HepG2 (cell line): ENCODE measurements around the gene CHRNB2. TPM values are rescaled to one million over a fixed set of nuclear protein-coding genes. Genes with fewer than 3 reads are reported as not detected.

Experiments
- BRD4 ChIP-seq: sonication (generic); formaldehyde crosslinking; IDR thresholded peaks from 2 replicates; pipeline ENCODE4 v1.4.0; 2020; ENCODE audit warnings: missing genetic modification reagents
- CREB1 ChIP-seq, 2 experiments: fragments of 450-650 bp in 1 of 2; IDR thresholded peaks; 2 replicates each; pipeline ENCODE4 v1.6.1; 2016 to 2017; ENCODE audit warnings: control low read depth in 1 of 2, mild to moderate bottlenecking in 1 of 2, missing compliant biosample characterization in 1 of 2, missing genetic modification characterization in 1 of 2
- DMAP1 ChIP-seq: IDR thresholded peaks from 2 replicates; pipeline ENCODE4 v1.6.1; 2016
- FOSL1 ChIP-seq: sonication (generic); formaldehyde crosslinking; IDR thresholded peaks from 2 replicates; pipeline ENCODE4 v1.9.0; 2021; ENCODE audit warnings: missing genetic modification reagents, borderline replicate concordance
- FOXA3 ChIP-seq: IDR thresholded peaks from 2 replicates; pipeline ENCODE4 v1.6.1; 2016; ENCODE audit warnings: missing genetic modification reagents, missing compliant biosample characterization
- FOXP1 ChIP-seq, 2 experiments: fragments of 450-650 bp in 1 of 2; IDR thresholded peaks; 2 replicates each; pipeline ENCODE4 v1.6.1; 2017 to 2018; ENCODE audit warnings: antibody characterized with exemption in 1 of 2
- MAF1 ChIP-seq: sonication (generic); formaldehyde crosslinking; IDR thresholded peaks from 2 replicates; pipeline ENCODE4 v1.5.0; 2020; ENCODE audit warnings: missing genetic modification reagents, borderline replicate concordance
- NFKB2 ChIP-seq: sonication (generic); formaldehyde crosslinking; IDR thresholded peaks from 2 replicates; pipeline ENCODE4 v1.4.0; 2020; ENCODE audit warnings: missing genetic modification reagents, borderline replicate concordance
- NR2C2 ChIP-seq: sonication (generic); formaldehyde crosslinking; IDR thresholded peaks from 2 replicates; pipeline ENCODE4 v1.4.0; 2020; ENCODE audit warnings: missing genetic modification reagents, mild to moderate bottlenecking, moderate library complexity, borderline replicate concordance
- PAWR ChIP-seq: sonication (generic); formaldehyde crosslinking; IDR thresholded peaks from 2 replicates; pipeline ENCODE4 v1.4.0; 2020; ENCODE audit warnings: missing genetic modification reagents, mild to moderate bottlenecking, borderline replicate concordance
- RARA ChIP-seq: IDR thresholded peaks from 2 replicates; pipeline ENCODE4 v1.6.1; 2016; ENCODE audit warnings: missing genetic modification reagents, missing compliant biosample characterization
- RARG ChIP-seq: sonication (generic); formaldehyde crosslinking; IDR thresholded peaks from 2 replicates; pipeline ENCODE4 v1.4.0; 2020; ENCODE audit warnings: low read depth, mild to moderate bottlenecking, missing genetic modification reagents
- SAFB2 ChIP-seq: sonication (generic); formaldehyde crosslinking; IDR thresholded peaks from 2 replicates; pipeline ENCODE4 v1.5.1; 2020; ENCODE audit warnings: missing genetic modification reagents, low read depth, mild to moderate bottlenecking, borderline replicate concordance
- U2AF1 ChIP-seq: fragments of 200-400 bp; formaldehyde crosslinking; optimal IDR thresholded peaks from 2 replicates; pipeline ENCODE3; 2017; ENCODE audit warnings: mild to moderate bottlenecking, low read depth, low read length
- ZFYVE20 ChIP-seq: sonication (generic); formaldehyde crosslinking; IDR thresholded peaks from 2 replicates; pipeline ENCODE4 v1.8.0; 2023; ENCODE audit warnings: low read depth, mild to moderate bottlenecking, moderate library complexity, missing genetic modification reagents, borderline replicate concordance
- ZNF12 ChIP-seq: sonication (generic); formaldehyde crosslinking; IDR thresholded peaks from 2 replicates; pipeline ENCODE4 v1.5.0; 2020; ENCODE audit warnings: missing genetic modification reagents
- ZNF253 ChIP-seq: sonication (generic); formaldehyde crosslinking; IDR thresholded peaks from 2 replicates; pipeline ENCODE4 v1.8.0; 2022; ENCODE audit warnings: mild to moderate bottlenecking, missing genetic modification reagents, borderline replicate concordance
- ZNF33A ChIP-seq: sonication (generic); formaldehyde crosslinking; IDR thresholded peaks from 2 replicates; pipeline ENCODE4 v1.5.1; 2020; ENCODE audit warnings: missing genetic modification reagents, mild to moderate bottlenecking, moderate library complexity, borderline replicate concordance
- ZNF451 ChIP-seq: sonication (generic); formaldehyde crosslinking; IDR thresholded peaks from 2 replicates; pipeline ENCODE4 v1.5.0; 2020; ENCODE audit warnings: mild to moderate bottlenecking, missing genetic modification reagents
- ZNF512 ChIP-seq: sonication (generic); formaldehyde crosslinking; IDR thresholded peaks from 2 replicates; pipeline ENCODE4 v1.4.0; 2020; ENCODE audit warnings: mild to moderate bottlenecking, missing genetic modification reagents
- ZNF549 ChIP-seq: sonication (generic); formaldehyde crosslinking; IDR thresholded peaks from 2 replicates; pipeline ENCODE4 v1.5.0; 2020; ENCODE audit warnings: missing genetic modification reagents
- ZNF616 ChIP-seq: sonication (generic); formaldehyde crosslinking; IDR thresholded peaks from 2 replicates; pipeline ENCODE4 v1.5.0; 2020; ENCODE audit warnings: low read depth, mild to moderate bottlenecking, missing genetic modification reagents
- ZNF660 ChIP-seq: sonication (generic); formaldehyde crosslinking; IDR thresholded peaks from 2 replicates; pipeline ENCODE4 v1.5.1; 2020; ENCODE audit warnings: mild to moderate bottlenecking, low read depth, missing genetic modification reagents, borderline replicate concordance
- ZSCAN31 ChIP-seq: sonication (generic); formaldehyde crosslinking; IDR thresholded peaks from 2 replicates; pipeline ENCODE4 v1.5.0; 2020; ENCODE audit warnings: low read depth, mild to moderate bottlenecking, missing genetic modification reagents
- polyA plus RNA-seq, 8 experiments: library from polyadenylated mRNA; depleted of rRNA in 3 of 8; stranded (reverse) in 7 of 8; unstranded in 1 of 8; fragments of >200 nt; fragmentation: Illumina TruSeq in 4 of 8; extraction: Trizol in 4 of 8; gene quantifications; 2 replicates each; pipeline versions ENCODE4 v1.2.1 to v1.2.3, GENCODE V29; 2011 to 2016; ENCODE audit warnings: low read depth in 4 of 8, missing spikeins in 1 of 8, mixed read lengths in 1 of 8; ENCODE audit not compliant: insufficient read depth in 1 of 8
- total RNA-seq, 5 experiments: library from RNA; depleted of rRNA; stranded (reverse); fragments of >200 nt; fragmentation: Illumina TruSeq; extraction: Trizol; gene quantifications; 2 replicates each; pipeline ENCODE4 v1.2.3, GENCODE V29; 2016; ENCODE audit warnings: low read depth in 1 of 5
- TF ChIP-seq, protein P1 (sequence below): sonication (generic); formaldehyde crosslinking; IDR thresholded peaks from 2 replicates; pipeline ENCODE4 v1.4.0; 2020; ENCODE audit warnings: missing genetic modification reagents
- TF ChIP-seq, protein P2 (sequence below): sonication (generic); formaldehyde crosslinking; IDR thresholded peaks from 2 replicates; pipeline ENCODE4 v1.8.1; 2023; ENCODE audit warnings: mild to moderate bottlenecking, missing genetic modification reagents

The CHRNB2 gene
- total and polyA plus RNA-seq, 2 of the 13 experiments (the other 11 are each of a cell fraction or from before 2014, with no cell fraction given), result 0.03 to 0.07 TPM

DNA sequence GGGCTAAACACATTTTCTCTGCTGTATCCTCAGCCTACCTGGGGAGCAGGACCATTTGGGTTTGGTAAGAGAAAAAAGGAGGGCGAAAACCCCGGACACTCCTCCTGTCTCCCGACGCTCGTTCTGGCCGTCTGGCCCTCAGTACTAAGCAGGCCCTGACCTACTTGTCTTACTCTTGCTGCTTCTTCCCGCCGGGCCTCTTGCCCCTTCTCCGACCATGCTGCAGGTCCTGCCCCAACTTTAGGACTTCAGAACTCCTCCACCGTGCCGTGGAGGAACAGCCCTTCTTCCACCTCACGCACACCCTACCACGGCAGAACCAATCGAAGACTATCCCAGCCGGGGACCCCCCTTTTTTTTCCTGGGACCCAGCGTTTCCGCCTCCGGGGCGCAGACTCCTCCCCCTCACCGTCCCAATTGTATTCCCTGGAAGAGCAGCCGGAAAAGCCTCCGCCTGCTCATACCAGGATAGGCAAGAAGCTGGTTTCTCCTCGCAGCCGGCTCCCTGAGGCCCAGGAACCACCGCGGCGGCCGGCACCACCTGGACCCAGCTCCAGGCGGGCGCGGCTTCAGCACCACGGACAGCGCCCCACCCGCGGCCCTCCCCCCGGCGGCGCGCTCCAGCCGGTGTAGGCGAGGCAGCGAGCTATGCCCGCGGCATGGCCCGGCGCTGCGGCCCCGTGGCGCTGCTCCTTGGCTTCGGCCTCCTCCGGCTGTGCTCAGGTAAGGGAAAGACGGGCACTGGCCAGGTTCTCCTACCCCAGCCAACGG lies at the start of gene CHRNB2 (continued):
- TF ChIP-seq CREB1 (IDR thresholded peaks at IDR 0.05) (no peak), CREB1 (CRISPR knock-in tag; IDR thresholded peaks at IDR 0.05) (no peak), SAFB2 (peak; percentile 94), ZFYVE20 (CRISPR knock-in tag) (peak; percentile 92), RARG (no peak), U2AF1 (no peak), ZNF451 (peak; percentile 96), NR2C2 (no peak), ZNF12 (CRISPR knock-in tag) (peak; percentile 79), NFKB2 (CRISPR knock-in tag) (peak; percentile 98), MAF1 (CRISPR knock-in tag) (peak; percentile 74; the same call in 1 of the 2 replicates), FOXP1 (IDR thresholded peaks at IDR 0.05) (no peak), FOXP1 (CRISPR knock-in tag; IDR thresholded peaks at IDR 0.05) (no peak), FOXA3 (CRISPR knock-in tag) (peak; percentile 61), ZNF512 (CRISPR knock-in tag) (no peak), DMAP1 (CRISPR knock-in tag) (no peak), ZNF549 (CRISPR knock-in tag) (no peak), FOSL1 (no peak), BRD4 (CRISPR knock-in tag) (no peak), PAWR (no peak), ZNF616 (CRISPR knock-in tag) (peak; percentile 92; the same call in 1 of the 2 replicates), ZNF33A (CRISPR knock-in tag) (0 out of 2 replicates have a peak, but pooled peaks have one; percentile 31), ZSCAN31 (CRISPR knock-in tag) (peak; percentile 96), ZNF660 (no peak), ZNF253 (CRISPR knock-in tag) (peak; percentile 97), RARA (CRISPR knock-in tag) (peak; percentile 82)
- TF ChIP-seq, protein P1, sequence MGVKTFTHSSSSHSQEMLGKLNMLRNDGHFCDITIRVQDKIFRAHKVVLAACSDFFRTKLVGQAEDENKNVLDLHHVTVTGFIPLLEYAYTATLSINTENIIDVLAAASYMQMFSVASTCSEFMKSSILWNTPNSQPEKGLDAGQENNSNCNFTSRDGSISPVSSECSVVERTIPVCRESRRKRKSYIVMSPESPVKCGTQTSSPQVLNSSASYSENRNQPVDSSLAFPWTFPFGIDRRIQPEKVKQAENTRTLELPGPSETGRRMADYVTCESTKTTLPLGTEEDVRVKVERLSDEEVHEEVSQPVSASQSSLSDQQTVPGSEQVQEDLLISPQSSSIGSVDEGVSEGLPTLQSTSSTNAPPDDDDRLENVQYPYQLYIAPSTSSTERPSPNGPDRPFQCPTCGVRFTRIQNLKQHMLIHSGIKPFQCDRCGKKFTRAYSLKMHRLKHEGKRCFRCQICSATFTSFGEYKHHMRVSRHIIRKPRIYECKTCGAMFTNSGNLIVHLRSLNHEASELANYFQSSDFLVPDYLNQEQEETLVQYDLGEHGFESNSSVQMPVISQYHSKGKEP (CRISPR knock-in tag), result peak; percentile 97
- TF ChIP-seq, protein P2, sequence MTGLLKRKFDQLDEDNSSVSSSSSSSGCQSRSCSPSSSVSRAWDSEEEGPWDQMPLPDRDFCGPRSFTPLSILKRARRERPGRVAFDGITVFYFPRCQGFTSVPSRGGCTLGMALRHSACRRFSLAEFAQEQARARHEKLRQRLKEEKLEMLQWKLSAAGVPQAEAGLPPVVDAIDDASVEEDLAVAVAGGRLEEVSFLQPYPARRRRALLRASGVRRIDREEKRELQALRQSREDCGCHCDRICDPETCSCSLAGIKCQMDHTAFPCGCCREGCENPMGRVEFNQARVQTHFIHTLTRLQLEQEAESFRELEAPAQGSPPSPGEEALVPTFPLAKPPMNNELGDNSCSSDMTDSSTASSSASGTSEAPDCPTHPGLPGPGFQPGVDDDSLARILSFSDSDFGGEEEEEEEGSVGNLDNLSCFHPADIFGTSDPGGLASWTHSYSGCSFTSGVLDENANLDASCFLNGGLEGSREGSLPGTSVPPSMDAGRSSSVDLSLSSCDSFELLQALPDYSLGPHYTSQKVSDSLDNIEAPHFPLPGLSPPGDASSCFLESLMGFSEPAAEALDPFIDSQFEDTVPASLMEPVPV, result peak; percentile 97
